ENCODE results near the gene VCAM1.

The VCAM1 gene

GRCh38 chr1:100703716-100704115 lies 15.8 kb upstream of the VCAM1 start:
- Histone ChIP-seq H3K9me3 (replicated peaks; ENCODE audit: insufficient read depth, low read length) (no peaks in the 10 kb centered on the region), H3K4me3 (ENCODE audit: low read length) (no peak overlapping the region), H3K4me2 (ENCODE audit: low read depth, low read length) (no peak overlapping the region), H3K36me3 (replicated peaks; ENCODE audit: insufficient read depth, low read length) (no peaks in the 10 kb centered on the region), H3K79me2 (ENCODE audit: low read length) (no peaks in the 10 kb centered on the region), H3K9ac (ENCODE audit: low read length) (no peak overlapping the region), H3K27me3 (replicated peaks; ENCODE audit: insufficient read depth, low read length) (no peaks in the 10 kb centered on the region), H3K9me2 (replicated peaks; ENCODE audit: insufficient read depth, low read length) (no peaks in the 10 kb centered on the region), H3F3A (ENCODE audit: insufficient read depth, low read length) (no peaks in the 10 kb centered on the region), H3K27ac (ENCODE audit: low read length) (no peak overlapping the region), H3K4me1 (ENCODE audit: low read length) (no peaks in the 10 kb centered on the region), H4K20me1 (ENCODE audit: insufficient read depth, low read length) (no peaks in the 10 kb centered on the region), H2AFZ (ENCODE audit: low read length) (no peak overlapping the region)
- TF ChIP-seq EZH2 (optimal IDR thresholded peaks at IDR 0.05; ENCODE audit: low read depth, low read length) (no peak), CTCF (IDR thresholded peaks at IDR 0.05; ENCODE audit: low read length) (no peak), EZH2phosphoT487 (IDR thresholded peaks at IDR 0.05; ENCODE audit: low read length) (no peak)
- DNase-seq: no peak

GRCh38 chr1:100704473-100704872 lies 15.1 kb upstream of the VCAM1 start:
- H3K27ac ChIP-seq (ENCODE audit: low read length): no peak overlapping the region

GRCh38 chr1:100706296-100706695 lies 13.2 kb upstream of the VCAM1 start:
- Histone ChIP-seq H3K4me2 (ENCODE audit: low read depth, low read length) (no peak overlapping the region), H3F3A (ENCODE audit: insufficient read depth, low read length) (no peaks in the 10 kb centered on the region), H3K27me3 (replicated peaks; ENCODE audit: insufficient read depth, low read length) (no peaks in the 10 kb centered on the region), H3K9me2 (replicated peaks; ENCODE audit: insufficient read depth, low read length) (no peaks in the 10 kb centered on the region), H3K36me3 (replicated peaks; ENCODE audit: insufficient read depth, low read length) (no peaks in the 10 kb centered on the region), H2AFZ (ENCODE audit: low read length) (no peak overlapping the region), H3K9ac (ENCODE audit: low read length) (no peak overlapping the region), H3K9me3 (replicated peaks; ENCODE audit: insufficient read depth, low read length) (no peaks in the 10 kb centered on the region), H3K79me2 (ENCODE audit: low read length) (no peaks in the 10 kb centered on the region), H3K4me3 (ENCODE audit: low read length) (no peak overlapping the region), H3K27ac (ENCODE audit: low read length) (no peak overlapping the region), H3K4me1 (ENCODE audit: low read length) (no peaks in the 10 kb centered on the region), H4K20me1 (ENCODE audit: insufficient read depth, low read length) (no peaks in the 10 kb centered on the region)
- no peak for TF ChIP-seq EZH2 (optimal IDR thresholded peaks at IDR 0.05; ENCODE audit: low read depth, low read length)
- no peak for TF ChIP-seq EZH2phosphoT487 (IDR thresholded peaks at IDR 0.05; ENCODE audit: low read length)
- no peak for TF ChIP-seq CTCF (IDR thresholded peaks at IDR 0.05; ENCODE audit: low read length)
- no peak for DNase-seq

More at GRCh38 chr1:100704473-100704872, 15.1 kb upstream of the VCAM1 start:
- H3K4me2 ChIP-seq (ENCODE audit: low read depth, low read length): no peak overlapping the region
- no peaks in the 10 kb centered on the region for H4K20me1 ChIP-seq (ENCODE audit: insufficient read depth, low read length)
- H3K9ac ChIP-seq (ENCODE audit: low read length): no peak overlapping the region
- H2AFZ ChIP-seq (ENCODE audit: low read length): no peak overlapping the region
- no peak for DNase-seq
- H3K4me1 ChIP-seq (ENCODE audit: low read length): no peaks in the 10 kb centered on the region
- H3K9me2 ChIP-seq (replicated peaks; ENCODE audit: insufficient read depth, low read length): no peaks in the 10 kb centered on the region
- no peak overlapping the region for H3K4me3 ChIP-seq (ENCODE audit: low read length)
- H3K36me3 ChIP-seq (replicated peaks; ENCODE audit: insufficient read depth, low read length): no peaks in the 10 kb centered on the region
- no peaks in the 10 kb centered on the region for H3K27me3 ChIP-seq (replicated peaks; ENCODE audit: insufficient read depth, low read length)
- TF ChIP-seq CTCF (IDR thresholded peaks at IDR 0.05; ENCODE audit: low read length) (no peak), EZH2 (optimal IDR thresholded peaks at IDR 0.05; ENCODE audit: low read depth, low read length) (no peak), EZH2phosphoT487 (IDR thresholded peaks at IDR 0.05; ENCODE audit: low read length) (no peak)
- no peaks in the 10 kb centered on the region for H3K79me2 ChIP-seq (ENCODE audit: low read length)
- H3F3A ChIP-seq (ENCODE audit: insufficient read depth, low read length): no peaks in the 10 kb centered on the region
- no peaks in the 10 kb centered on the region for H3K9me3 ChIP-seq (replicated peaks; ENCODE audit: insufficient read depth, low read length)

Data from MM.1S (cell line).